Liver (tissue), 9 donors: Measurements from ENCODE around the gene UBE2K. TPM values are rescaled to one million over a fixed set of nuclear protein-coding genes. Genes with fewer than 3 reads are reported as not detected.

Source experiments
- DNase-seq: peaks from one replicate; pipeline ENCODE4 v3.0.0-alpha.2; 2017; ENCODE audit warnings: low spot score
- H3K27ac ChIP-seq, 2 donors: one replicate each; pipeline ENCODE4 v1.7.0; 2013; ENCODE audit warnings: inconsistent platforms in 2 of 2, low read length in 2 of 2, control low read depth in 1 of 2, low read depth in 1 of 2, mild to moderate bottlenecking in 1 of 2
- H3K27me3 ChIP-seq, 4 donors: one replicate each; pipeline versions ENCODE4 v1.6.1 to v1.7.0; 2013; ENCODE audit warnings: low read length in 3 of 4, inconsistent platforms in 1 of 4, mild to moderate bottlenecking in 1 of 4, moderate library complexity in 1 of 4; ENCODE audit not compliant: control insufficient read depth in 4 of 4, insufficient read depth in 4 of 4
- H3K36me3 ChIP-seq, 4 donors: one replicate each; pipeline versions ENCODE4 v1.6.1 to v1.7.0; 2013; ENCODE audit warnings: low read length in 3 of 4, mild to moderate bottlenecking in 3 of 4, low read depth in 1 of 4, moderate library complexity in 1 of 4; ENCODE audit not compliant: control insufficient read depth in 4 of 4, insufficient read depth in 3 of 4
- H3K4me1 ChIP-seq, 4 donors: one replicate each; pipeline versions ENCODE4 v1.6.1 to v1.7.0; 2013; ENCODE audit warnings: low read length in 3 of 4, mild to moderate bottlenecking in 3 of 4, moderate library complexity in 1 of 4; ENCODE audit not compliant: control insufficient read depth in 4 of 4, insufficient read depth in 4 of 4
- H3K4me3 ChIP-seq, 3 donors: one replicate each; pipeline versions ENCODE4 v1.6.1 to v1.7.0; 2013; ENCODE audit warnings: low read length in 3 of 3, control low read depth in 1 of 3, low read depth in 1 of 3, mild to moderate bottlenecking in 1 of 3
- H3K9ac ChIP-seq, 2 donors: one replicate each; pipeline ENCODE4 v1.7.0; 2013; ENCODE audit warnings: low read length in 2 of 2, mild to moderate bottlenecking in 2 of 2, moderate library complexity in 2 of 2, control low read depth in 1 of 2, low read depth in 1 of 2
- H3K9me3 ChIP-seq, 4 donors: one replicate each; pipeline versions ENCODE4 v1.6.1 to v1.7.0; 2013; ENCODE audit warnings: low read length in 3 of 4; ENCODE audit not compliant: control insufficient read depth in 4 of 4
- EGR1 ChIP-seq, 2 donors: IDR thresholded peaks; 2 replicates each; pipeline ENCODE4 v1.6.1; 2016 to 2018; ENCODE audit warnings: antibody characterized with exemption in 2 of 2, low read depth in 2 of 2
- FOXA1 ChIP-seq: IDR thresholded peaks from 2 replicates; pipeline ENCODE4 v1.6.1; 2016; ENCODE audit warnings: antibody characterized with exemption
- FOXA2 ChIP-seq: IDR thresholded peaks from 2 replicates; pipeline ENCODE4 v1.6.1; 2016; ENCODE audit warnings: antibody characterized with exemption
- HNF4A ChIP-seq, 2 donors: conservative IDR thresholded peaks; 2 replicates each; pipeline ENCODE4 v1.6.1; 2016; ENCODE audit warnings: antibody characterized with exemption in 2 of 2, mild to moderate bottlenecking in 2 of 2
- HNF4G ChIP-seq: IDR thresholded peaks from 2 replicates; pipeline ENCODE4 v1.6.1; 2016; ENCODE audit warnings: antibody characterized with exemption
- JUND ChIP-seq, 2 donors: IDR thresholded peaks; 2 replicates each; pipeline ENCODE4 v1.6.1; 2016; ENCODE audit warnings: antibody characterized with exemption in 2 of 2
- NR2F2 ChIP-seq: IDR thresholded peaks from 2 replicates; pipeline ENCODE4 v1.6.1; 2016; ENCODE audit warnings: antibody characterized with exemption
- RAD21 ChIP-seq, 2 donors: IDR thresholded peaks; 2 replicates each; pipeline ENCODE4 v1.6.1; 2016; ENCODE audit warnings: antibody characterized with exemption in 2 of 2, mild to moderate bottlenecking in 2 of 2
- RXRA ChIP-seq, 2 donors: IDR thresholded peaks; 2 replicates each; pipeline ENCODE4 v1.6.1; 2017 to 2018; ENCODE audit warnings: antibody characterized with exemption in 2 of 2, mild to moderate bottlenecking in 1 of 2
- SP1 ChIP-seq: IDR thresholded peaks from 2 replicates; pipeline ENCODE4 v1.6.1; 2018; ENCODE audit warnings: antibody characterized with exemption, mild to moderate bottlenecking
- TAF1 ChIP-seq: conservative IDR thresholded peaks from 2 replicates; pipeline ENCODE4 v1.6.1; 2016; ENCODE audit warnings: antibody characterized with exemption, mild to moderate bottlenecking
- YY1 ChIP-seq: IDR thresholded peaks from 2 replicates; pipeline ENCODE4 v1.6.1; 2016; ENCODE audit warnings: antibody characterized with exemption, mild to moderate bottlenecking
- WGBS: extraction: QIAGEN DNeasy Blood & Tissue Kit; methylation state at CpG from one replicate; pipeline ENCODE4 v1.1.7; 2013; 5-methylcytosine and 5-hydroxymethylcytosine counted together
- polyA plus RNA-seq, 2 donors: library from polyadenylated mRNA; stranded (reverse) in 1 of 2; unstranded in 1 of 2; fragments of 200-250 nt in 1 of 2; fragments of >200 nt in 1 of 2; fragmentation: Nextera tagmentation in 1 of 2; extraction: Ambion mirVana in 1 of 2; gene quantifications; one replicate each; pipeline versions ENCODE4 v1.2.1 to v1.2.3, GENCODE V29; 2013 to 2015
- total RNA-seq, 2 donors: library from RNA; depleted of rRNA; stranded (reverse); fragments of >200 nt; gene quantifications; one replicate each; pipeline ENCODE4 v1.2.3, GENCODE V29; 2014
- TF ChIP-seq, protein P1 (sequence below): fragments of 150-350 bp; IDR thresholded peaks from 2 replicates; pipeline ENCODE4 v1.5.1; 2017; ENCODE audit warnings: improper control_type of control experiment, low read depth, low read length; ENCODE audit not compliant: missing input control
- TF ChIP-seq, protein P2 (sequence below): IDR thresholded peaks from 2 replicates; pipeline ENCODE4 v1.6.1; 2016; ENCODE audit warnings: antibody characterized with exemption
- TF ChIP-seq, protein P3 (sequence below): IDR thresholded peaks from 2 replicates; pipeline ENCODE4 v1.6.1; 2016; ENCODE audit warnings: antibody characterized with exemption
- TF ChIP-seq, protein P4 (sequence below): IDR thresholded peaks from 2 replicates; pipeline ENCODE4 v1.6.1; 2016; ENCODE audit warnings: antibody characterized with exemption
- donor health status: healthy.
- donor health status: healthy.
- donor health status: healthy.
- donor health status: healthy.
- donor health status: healthy.

UBE2K gene
- total and polyA plus RNA-seq, 4 donors: 21.5 to 45.3 (median 26.0) TPM

GRCh38 chr4:39721788-39722187 lies 23.9 kb downstream of the UBE2K start:
- no peak overlapping the region for H3K9ac ChIP-seq
- H3K4me3 ChIP-seq: no peak overlapping the region
- TF ChIP-seq RAD21 (IDR thresholded peaks at IDR 0.05) (no peak), YY1 (no peak)
- no peak for DNase-seq
- no peaks in the 10 kb centered on the region for H3K9me3 ChIP-seq
- H3K27me3 ChIP-seq: no peaks in the 10 kb centered on the region
- no peak overlapping the region for H3K27ac ChIP-seq
- WGBS: 76% methylated on average over 7 of the region's 7 CpGs
- H3K36me3 ChIP-seq: peaks cover 0 to 2% (median under 1%) of the 10 kb centered on the region in 4 donors
- peaks cover 0 to 5% (median 4%) of the 10 kb centered on the region in 4 donors for H3K4me1 ChIP-seq

- Histone ChIP-seq H3K27me3 (no peaks in the 10 kb centered on the region), H3K9ac (no peak overlapping the region), H3K4me3 (no peak overlapping the region), H3K36me3 (no peaks in the 10 kb centered on the region), H3K9me3 (no peaks in the 10 kb centered on the region), H3K4me1 (peaks cover 0 to 4% (median under 1%) of the 10 kb centered on the region in 4 donors), H3K27ac (no peak overlapping the region)
- TF ChIP-seq, protein P1, sequence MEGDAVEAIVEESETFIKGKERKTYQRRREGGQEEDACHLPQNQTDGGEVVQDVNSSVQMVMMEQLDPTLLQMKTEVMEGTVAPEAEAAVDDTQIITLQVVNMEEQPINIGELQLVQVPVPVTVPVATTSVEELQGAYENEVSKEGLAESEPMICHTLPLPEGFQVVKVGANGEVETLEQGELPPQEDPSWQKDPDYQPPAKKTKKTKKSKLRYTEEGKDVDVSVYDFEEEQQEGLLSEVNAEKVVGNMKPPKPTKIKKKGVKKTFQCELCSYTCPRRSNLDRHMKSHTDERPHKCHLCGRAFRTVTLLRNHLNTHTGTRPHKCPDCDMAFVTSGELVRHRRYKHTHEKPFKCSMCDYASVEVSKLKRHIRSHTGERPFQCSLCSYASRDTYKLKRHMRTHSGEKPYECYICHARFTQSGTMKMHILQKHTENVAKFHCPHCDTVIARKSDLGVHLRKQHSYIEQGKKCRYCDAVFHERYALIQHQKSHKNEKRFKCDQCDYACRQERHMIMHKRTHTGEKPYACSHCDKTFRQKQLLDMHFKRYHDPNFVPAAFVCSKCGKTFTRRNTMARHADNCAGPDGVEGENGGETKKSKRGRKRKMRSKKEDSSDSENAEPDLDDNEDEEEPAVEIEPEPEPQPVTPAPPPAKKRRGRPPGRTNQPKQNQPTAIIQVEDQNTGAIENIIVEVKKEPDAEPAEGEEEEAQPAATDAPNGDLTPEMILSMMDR: no peak
- no peak for TF ChIP-seq FOXA1
- TF ChIP-seq, protein P2, sequence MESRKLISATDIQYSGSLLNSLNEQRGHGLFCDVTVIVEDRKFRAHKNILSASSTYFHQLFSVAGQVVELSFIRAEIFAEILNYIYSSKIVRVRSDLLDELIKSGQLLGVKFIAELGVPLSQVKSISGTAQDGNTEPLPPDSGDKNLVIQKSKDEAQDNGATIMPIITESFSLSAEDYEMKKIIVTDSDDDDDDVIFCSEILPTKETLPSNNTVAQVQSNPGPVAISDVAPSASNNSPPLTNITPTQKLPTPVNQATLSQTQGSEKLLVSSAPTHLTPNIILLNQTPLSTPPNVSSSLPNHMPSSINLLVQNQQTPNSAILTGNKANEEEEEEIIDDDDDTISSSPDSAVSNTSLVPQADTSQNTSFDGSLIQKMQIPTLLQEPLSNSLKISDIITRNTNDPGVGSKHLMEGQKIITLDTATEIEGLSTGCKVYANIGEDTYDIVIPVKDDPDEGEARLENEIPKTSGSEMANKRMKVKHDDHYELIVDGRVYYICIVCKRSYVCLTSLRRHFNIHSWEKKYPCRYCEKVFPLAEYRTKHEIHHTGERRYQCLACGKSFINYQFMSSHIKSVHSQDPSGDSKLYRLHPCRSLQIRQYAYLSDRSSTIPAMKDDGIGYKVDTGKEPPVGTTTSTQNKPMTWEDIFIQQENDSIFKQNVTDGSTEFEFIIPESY: no peak
- no peak for TF ChIP-seq EGR1 (IDR thresholded peaks at IDR 0.05; ENCODE audit: low read depth in 2 of 2)
- TF ChIP-seq, protein P3, sequence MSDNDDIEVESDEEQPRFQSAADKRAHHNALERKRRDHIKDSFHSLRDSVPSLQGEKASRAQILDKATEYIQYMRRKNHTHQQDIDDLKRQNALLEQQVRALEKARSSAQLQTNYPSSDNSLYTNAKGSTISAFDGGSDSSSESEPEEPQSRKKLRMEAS: no peak
- no peak for TF ChIP-seq HNF4G
- TF ChIP-seq FOXA2: no peak
- TF ChIP-seq RAD21 (IDR thresholded peaks at IDR 0.05): no peak
- TF ChIP-seq NR2F2: no peak
- 87% methylated on average over 4 of the region's 4 CpGs for WGBS
- DNase-seq: no peak
Observed at GRCh38 chr4:39729557-39729956, 31.6 kb downstream of the UBE2K start.

DNA sequence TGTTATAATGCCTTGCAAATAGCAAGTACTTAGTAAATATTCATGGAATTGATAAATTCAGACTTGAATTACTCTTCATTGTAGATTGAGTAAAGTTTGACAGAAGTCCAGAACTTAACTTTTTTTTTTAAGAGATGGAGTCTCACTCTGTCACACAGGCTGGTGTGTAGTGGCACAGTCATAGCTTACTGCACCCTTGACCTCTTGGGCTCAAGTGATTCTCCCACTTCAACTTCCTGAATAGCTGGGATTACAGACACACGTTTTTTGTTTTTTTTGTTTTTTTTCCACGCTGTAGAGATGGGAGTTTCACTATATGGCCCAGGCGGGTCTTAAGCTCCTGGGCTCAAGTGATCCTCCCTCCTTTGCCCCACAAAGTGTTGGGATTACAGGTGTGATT lies 32.1 kb downstream of the UBE2K start:
- Histone ChIP-seq H3K9me3 (no peaks in the 10 kb centered on the region), H3K36me3 (no peaks in the 10 kb centered on the region), H3K27ac (no peak overlapping the region), H3K4me3 (no peak overlapping the region), H3K27me3 (no peaks in the 10 kb centered on the region), H3K4me1 (peaks cover 0 to 4% (median 0%) of the 10 kb centered on the region in 4 donors), H3K9ac (no peak overlapping the region)
- 56% methylated on average over 3 of the region's 3 CpGs for WGBS
- no peak for DNase-seq
- TF ChIP-seq TAF1: no peak
- no peak for TF ChIP-seq HNF4G
- no peak for TF ChIP-seq NR2F2
- no peak for TF ChIP-seq FOXA2
- no peak for TF ChIP-seq SP1
- TF ChIP-seq JUND (IDR thresholded peaks at IDR 0.05): no peak
- no peak for TF ChIP-seq YY1
- TF ChIP-seq, protein P1: no peak
- no peak for TF ChIP-seq EGR1 (IDR thresholded peaks at IDR 0.05; ENCODE audit: low read depth in 2 of 2)
- no peak for TF ChIP-seq RAD21 (IDR thresholded peaks at IDR 0.05)
- TF ChIP-seq HNF4A (conservative IDR thresholded peaks at IDR 0.05): no peak
- TF ChIP-seq, protein P4, sequence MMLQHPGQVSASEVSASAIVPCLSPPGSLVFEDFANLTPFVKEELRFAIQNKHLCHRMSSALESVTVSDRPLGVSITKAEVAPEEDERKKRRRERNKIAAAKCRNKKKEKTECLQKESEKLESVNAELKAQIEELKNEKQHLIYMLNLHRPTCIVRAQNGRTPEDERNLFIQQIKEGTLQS: no peak
- TF ChIP-seq RXRA (IDR thresholded peaks at IDR 0.05): no peak
- TF ChIP-seq FOXA1: no peak
